Fibroblast of villous mesenchyme (primary cell): ENCODE data around the gene MBP. TPM values are rescaled to one million over a fixed set of nuclear protein-coding genes. Genes with fewer than 3 reads are reported as not detected.
A peak's percentile ranks its signal among the peaks of the same experiment; 100 is the strongest.

Experiments
- DNase-seq: peaks from one replicate; pipeline ENCODE4 v3.0.0-alpha.2; 2010; ENCODE audit warnings: low read depth
- H3K4me3 ChIP-seq: 2 replicates; pipeline ENCODE4 v1.5.1; 2011; ENCODE audit warnings: low read depth, mild to moderate bottlenecking, low read length
- CTCF ChIP-seq: IDR thresholded peaks from 2 replicates; pipeline ENCODE4 v1.5.1; 2012; ENCODE audit warnings: low read depth, mild to moderate bottlenecking, low read length; ENCODE audit not compliant: insufficient read depth
- total RNA-seq: library from RNA; depleted of rRNA; stranded (reverse); fragments of >200 nt; gene quantifications from 2 replicates; pipeline ENCODE4 v1.2.3, GENCODE V29; 2012

MBP gene
- total RNA-seq, 1 donor, result 3.9 TPM

GRCh38 chr18:76960528-76961035 is 172.0 kb downstream of the MBP start:
- no peak for DNase-seq
- H3K4me3 ChIP-seq, result no peak overlapping the region
- no peak for TF ChIP-seq CTCF

GRCh38 chr18:76959605-76960004 is 173.0 kb downstream of the MBP start:
- no peak for DNase-seq
- no peak overlapping the region for H3K4me3 ChIP-seq
- TF ChIP-seq CTCF, result no peak

GRCh38 chr18:76958692-76959341 is 173.8 kb downstream of the MBP start:
- no peak overlapping the region for H3K4me3 ChIP-seq
- no peak for TF ChIP-seq CTCF
- peak; percentile 3 for DNase-seq

GRCh38 chr18:76957384-76958355 is 174.9 kb downstream of the MBP start:
- TF ChIP-seq CTCF, result no peak
- no peak overlapping the region for H3K4me3 ChIP-seq
- DNase-seq, result no peak

GRCh38 chr18:76956648-76957047 is 175.9 kb downstream of the MBP start:
- TF ChIP-seq CTCF, result no peak
- DNase-seq, result no peak
- no peak overlapping the region for H3K4me3 ChIP-seq

GRCh38 chr18:76955524-76956170 is 176.9 kb downstream of the MBP start:
- H3K4me3 ChIP-seq, result no peak overlapping the region
- no peak for TF ChIP-seq CTCF
- DNase-seq, result no peak
